GM18505 (cell line): Measurements from ENCODE around the gene TNP2.

ENCODE experiments used
- ATAC-seq: cut with Tn5 transposase; IDR thresholded peaks from one replicate; pipeline ENCODE4 v1.9.1; 2021; ENCODE audit not compliant: unreplicated experiment
- POLR2A ChIP-seq: IDR thresholded peaks from 4 replicates; pipeline ENCODE4 v1.6.1; 2011; ENCODE audit warnings: borderline replicate concordance; ENCODE audit not compliant: insufficient read depth, insufficient read length; ENCODE audit errors: extremely low read depth

TNP2 gene

GRCh38 chr16:11268921-11269375 lies at the start of gene TNP2:
Gene TNP2 (minus strand): TSS chr16:11269325. CDS start chr16:11269262, 63 bp downstream.
- no peak for ATAC-seq
- no peak for TF ChIP-seq POLR2A

GRCh38 chr16:11318817-11319216 lies 49.7 kb upstream of the TNP2 start:
- ATAC-seq = no peak
- no peak for TF ChIP-seq POLR2A

GRCh38 chr16:11316331-11317015 lies 47.3 kb upstream of the TNP2 start:
- TF ChIP-seq POLR2A = no peak
- ATAC-seq = no peak

- ATAC-seq = no peak
Measured at GRCh38 chr16:11315510-11315909, 46.4 kb upstream of the TNP2 start.

DNA sequence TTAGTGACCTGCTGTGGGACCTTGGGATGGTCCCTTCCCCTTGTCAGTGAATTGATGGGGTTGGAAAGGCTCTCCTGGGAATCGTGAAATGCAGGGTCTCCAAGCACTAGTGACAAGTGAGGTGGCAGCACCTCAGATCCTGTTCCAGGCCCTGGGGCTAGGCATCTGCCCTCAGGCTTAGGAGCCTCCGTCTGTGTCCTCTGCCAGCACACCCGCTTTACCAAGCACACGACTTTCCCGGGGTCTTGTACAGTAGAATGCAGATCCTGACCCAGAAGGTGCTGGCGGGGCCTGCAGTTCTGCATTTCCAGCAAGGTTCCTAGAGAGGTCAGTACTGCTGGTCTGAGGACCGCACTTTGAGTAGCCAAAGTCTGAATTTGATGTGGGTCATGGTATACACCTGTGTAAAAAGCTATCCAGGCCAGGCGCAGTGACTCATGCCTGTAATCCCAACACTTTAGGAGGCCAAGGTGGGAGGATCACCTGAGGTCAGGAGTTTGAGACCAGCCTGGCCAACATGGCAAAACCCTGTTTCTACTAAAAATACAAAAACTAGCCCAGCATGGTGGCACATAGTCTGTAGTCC lies 45.3 kb upstream of the TNP2 start:
- no peak for ATAC-seq
- no peak for TF ChIP-seq POLR2A

More at GRCh38 chr16:11315510-11315909, 46.4 kb upstream of the TNP2 start:
- TF ChIP-seq POLR2A = no peak

DNA sequence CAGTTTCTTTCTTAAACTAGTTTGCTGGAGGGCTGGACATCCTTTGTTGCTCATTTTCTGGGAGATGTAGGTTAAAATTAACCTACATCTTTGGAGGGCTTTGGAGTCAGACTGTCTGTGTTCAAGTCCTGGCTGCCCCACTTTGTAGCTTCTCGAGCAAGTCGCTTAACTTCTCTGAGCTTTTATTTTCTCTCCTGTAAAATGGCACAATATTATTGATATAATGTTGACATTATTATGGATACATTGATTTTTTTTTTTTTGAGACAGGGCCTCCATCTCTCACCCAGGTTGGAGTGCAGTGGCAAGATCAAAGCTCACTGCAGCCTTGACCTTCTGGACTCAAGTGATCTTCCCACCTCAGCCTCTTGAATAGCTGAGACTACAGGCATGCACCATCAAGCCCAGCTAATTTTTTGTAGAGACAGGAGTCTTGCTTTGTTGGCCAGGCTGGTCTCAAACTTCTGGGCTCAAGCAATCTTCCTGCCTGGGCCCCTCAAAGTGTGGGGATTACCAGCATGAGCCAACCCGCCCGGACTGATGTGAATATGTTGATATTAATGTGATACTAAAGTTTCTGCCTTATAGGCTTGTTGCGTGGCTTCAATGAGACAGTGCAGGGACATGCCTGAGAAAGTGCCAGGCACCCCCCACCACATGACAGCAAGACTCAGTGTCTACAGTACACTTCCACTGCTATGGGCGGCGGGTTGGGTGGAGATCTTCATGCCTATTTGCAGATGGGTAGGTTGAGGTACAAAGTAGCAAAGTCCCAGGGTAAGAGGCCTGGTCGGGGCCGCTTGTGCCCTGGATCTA lies 44.6 kb upstream of the TNP2 start:
- TF ChIP-seq POLR2A = no peak
- no peak for ATAC-seq

DNA sequence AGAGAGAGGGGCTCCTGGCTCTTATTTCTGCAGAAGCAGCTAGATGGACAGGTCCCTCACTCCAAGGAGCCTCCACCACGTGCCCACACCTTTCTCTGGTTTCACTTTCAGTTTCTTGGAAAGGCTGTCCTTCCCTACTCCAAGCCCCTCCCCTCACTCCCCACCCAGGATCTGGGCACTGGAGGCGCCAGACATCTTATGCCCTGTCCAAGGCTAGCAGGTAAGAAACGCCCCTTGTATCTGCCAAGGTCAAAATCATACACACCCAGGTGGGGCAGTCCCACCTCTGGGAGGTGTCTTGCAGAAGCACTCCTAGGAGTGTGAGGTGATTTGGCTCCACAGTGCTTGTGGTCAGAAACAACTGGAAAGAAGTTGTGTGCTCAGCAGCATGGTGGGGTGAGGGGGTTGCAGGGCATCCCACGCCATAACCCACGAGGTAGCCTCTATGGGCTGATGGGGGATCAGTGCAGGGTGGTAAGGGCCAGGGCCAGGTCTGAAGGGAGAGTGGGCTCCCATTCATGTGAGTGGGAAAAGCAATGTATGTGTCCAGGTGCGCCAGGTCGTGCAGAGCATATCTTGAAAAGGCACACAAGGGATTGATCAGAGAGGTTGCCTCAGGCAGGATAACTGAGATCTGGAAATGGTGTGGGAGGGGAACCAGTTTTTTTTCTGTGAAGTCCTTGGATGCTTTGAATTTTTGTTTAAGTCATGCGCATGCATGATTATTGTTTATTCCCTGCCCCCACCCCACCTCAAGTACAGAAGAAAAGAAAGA lies 43.8 kb upstream of the TNP2 start:
- no peak for ATAC-seq
- TF ChIP-seq POLR2A = no peak

DNA sequence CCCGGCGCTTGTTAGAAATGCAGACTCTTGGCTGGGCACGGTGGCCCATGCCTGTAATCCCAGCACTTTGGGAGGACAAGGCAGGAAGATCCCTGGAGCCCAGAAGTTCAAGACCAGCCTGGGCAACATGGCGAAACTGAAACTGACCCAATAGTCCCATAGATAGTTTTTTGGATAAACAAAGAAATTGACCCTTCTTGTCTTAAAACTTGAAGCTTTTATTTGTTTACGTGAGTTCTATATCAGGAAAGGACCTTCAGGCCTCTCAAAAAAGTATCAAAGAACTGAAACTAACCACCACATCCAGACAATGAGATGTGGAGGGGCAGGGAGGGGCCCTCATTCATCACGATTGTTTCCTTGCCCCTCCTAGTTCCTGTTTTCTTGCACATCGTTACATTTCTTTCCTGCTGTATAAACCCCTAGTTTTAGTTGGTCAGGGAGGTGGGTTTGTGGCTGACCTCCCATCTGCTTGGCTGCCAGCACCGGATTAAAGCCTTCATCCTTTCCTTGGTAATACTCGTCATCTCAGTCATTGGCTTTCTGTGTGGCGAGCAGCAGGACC lies 42.0 kb upstream of the TNP2 start:
- ATAC-seq = peak; percentile 40
- peak; percentile 38 for TF ChIP-seq POLR2A

- TF ChIP-seq POLR2A = no peak
- ATAC-seq = no peak
Measured at GRCh38 chr16:11310634-11310977, 41.5 kb upstream of the TNP2 start.

DNA sequence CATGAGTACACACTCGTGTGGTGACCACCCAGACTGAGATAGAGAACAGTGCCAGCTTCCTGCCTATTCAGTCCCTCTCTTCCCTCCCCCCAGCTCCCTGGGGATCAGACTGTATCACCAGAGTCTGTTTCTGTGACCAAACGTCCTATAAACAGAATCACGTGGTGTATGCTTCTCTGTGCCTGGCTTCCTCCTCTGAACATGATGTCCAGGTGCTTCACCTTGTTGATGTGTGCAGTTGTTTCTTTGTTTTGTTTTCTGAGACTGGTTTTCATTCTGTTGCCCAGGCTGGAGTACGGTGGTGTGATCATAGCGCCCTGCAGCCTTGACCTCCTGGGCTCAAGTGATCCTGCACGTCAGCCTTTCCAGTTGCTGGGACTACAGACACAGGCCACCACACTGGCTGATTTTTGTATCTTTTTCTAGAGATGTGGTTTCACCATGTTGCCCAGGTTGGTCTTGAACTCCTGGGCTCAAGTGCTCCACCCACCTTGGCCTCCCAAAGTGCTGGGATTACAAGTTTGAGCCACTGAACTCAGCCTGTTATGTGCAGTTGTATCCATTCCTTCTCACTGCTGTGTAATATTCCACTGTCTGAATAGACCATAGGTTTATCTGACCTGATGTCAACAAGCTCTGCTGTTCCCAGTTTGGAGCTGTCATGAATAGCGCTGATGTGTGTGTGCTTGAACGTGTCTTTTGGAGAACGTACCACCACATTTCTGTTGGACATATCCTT lies 40.9 kb upstream of the TNP2 start:
- no peak for ATAC-seq
- TF ChIP-seq POLR2A = no peak

DNA sequence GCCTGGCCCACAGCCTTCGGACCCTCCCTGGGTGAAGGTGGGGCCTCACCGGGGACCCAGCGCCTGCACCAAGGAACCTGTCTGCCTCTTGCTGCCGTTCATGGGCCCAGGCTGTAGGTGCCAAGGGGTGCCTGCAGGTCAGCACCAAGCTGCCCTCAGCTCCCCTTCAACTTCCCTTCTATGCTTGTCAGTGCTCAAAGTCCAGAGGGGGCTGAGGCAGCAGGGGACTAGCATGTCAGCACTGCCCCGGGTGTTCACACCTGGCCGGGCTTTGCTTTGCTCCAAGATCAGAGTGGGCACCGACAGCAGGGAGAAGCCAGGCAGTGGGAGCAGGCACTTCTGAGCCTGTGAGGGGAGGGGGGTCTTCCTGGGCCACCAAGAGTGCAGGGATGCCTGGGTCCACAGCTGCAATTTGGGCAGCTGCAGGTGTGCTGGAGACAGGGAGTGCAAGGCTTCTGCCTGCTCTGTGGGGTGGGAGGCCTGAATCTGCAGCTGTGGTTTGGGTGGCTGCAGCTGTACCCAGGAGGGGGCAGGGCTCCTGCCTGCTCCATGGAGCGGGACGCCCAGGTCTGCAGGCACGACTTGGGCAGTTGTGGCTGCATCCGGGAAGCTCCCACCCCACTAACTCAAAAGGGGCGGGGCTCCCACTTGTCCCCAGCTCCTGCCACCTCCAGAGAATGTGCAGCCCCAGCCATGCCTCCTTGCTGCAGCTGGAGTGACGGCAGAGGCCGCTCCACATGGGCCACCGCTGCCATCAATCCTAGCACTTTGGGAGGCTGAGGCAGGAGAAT lies 39.6 kb upstream of the TNP2 start:
- TF ChIP-seq POLR2A = no peak
- no peak for ATAC-seq
